HG03469 (cell line): ENCODE data around the gene ZNF569.
A peak's percentile ranks its signal among the peaks of the same experiment; 100 is the strongest.
"Not testable (repeated sequence)": the region's sequence is repeated elsewhere in the genome, so short reads cannot be mapped to it uniquely, and the experiment has no call there.

Experiments used
- ATAC-seq: cut with Tn5 transposase; IDR thresholded peaks from one replicate; pipeline ENCODE4 v1.9.1; 2021; ENCODE audit warnings: mild to moderate bottlenecking, moderate library complexity, moderate number of reproducible peaks; ENCODE audit not compliant: unreplicated experiment

Gene ZNF569

DNA sequence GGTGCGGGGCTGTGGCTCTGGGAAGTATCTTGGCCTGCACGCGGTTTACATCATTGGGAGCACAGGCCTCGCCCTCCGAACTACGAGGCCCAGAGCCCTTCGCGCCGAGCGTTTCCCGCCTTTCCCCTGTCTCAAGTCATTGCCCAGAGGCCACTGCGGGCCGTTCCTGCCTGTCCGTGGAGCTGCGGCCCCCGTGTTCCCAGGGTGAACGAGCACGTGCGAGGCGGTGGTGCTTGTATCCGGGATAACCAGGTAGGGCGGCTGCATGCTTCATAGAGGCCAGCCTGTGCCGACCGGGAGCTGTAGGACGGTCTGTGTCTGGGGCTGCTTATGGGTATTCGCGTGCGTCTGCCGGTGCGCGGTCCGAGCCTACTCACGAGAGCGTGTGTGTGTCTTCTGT is 63.8 kb downstream of the ZNF569 start:
- ATAC-seq: no peak

DNA sequence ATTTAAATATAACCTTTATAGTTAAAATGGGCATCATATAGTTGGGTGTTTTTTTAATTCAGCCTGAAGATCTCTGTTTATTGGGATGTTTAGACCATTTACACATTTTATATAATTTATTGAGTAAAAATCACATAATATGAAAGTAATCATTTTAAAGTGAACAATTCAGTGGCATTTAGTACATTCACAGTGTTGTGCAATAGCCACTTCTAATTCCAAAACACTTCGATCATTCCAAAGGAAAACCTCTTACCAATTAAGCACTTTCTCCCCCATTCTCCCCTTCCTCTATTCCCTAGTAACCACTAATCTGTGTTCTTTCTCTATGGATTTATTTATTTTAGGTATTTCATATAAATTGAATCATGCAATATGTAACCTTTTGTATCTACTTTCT is 66.2 kb downstream of the ZNF569 start:
- no peak for ATAC-seq

DNA sequence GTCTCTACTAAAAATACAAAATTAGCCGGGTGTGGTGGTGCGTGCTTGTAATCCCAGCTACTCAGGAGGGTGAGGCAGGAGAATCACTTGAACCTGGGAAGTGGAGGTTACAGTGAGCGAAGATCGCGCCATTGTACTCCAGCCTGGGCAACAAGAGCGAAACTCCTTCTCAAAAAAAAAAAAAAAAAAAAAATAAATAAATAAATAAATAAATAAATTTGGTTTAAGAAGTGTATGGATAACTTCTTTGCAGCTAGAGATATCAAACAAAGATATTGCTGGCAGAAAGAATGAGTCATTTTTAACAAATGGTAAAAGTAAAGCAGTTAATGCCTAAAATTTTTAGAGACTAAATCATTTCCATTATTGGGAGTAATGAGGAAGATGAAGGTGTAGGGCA is 75.8 kb downstream of the ZNF569 start:
- not testable (repeated sequence) for ATAC-seq

DNA sequence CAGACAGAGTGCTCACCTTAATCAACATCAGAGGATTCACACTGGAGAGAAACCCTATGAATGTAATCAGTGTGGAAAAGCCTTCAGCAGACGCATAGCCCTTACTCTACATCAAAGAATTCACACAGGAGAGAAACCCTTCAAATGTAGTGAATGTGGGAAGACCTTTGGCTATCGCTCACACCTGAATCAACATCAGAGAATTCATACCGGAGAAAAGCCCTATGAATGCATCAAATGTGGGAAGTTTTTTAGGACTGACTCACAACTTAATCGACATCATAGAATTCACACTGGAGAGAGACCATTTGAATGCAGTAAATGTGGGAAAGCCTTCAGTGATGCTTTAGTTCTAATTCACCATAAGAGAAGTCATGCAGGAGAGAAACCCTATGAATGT is 78.0 kb downstream of the ZNF569 start:
- no peak for ATAC-seq

DNA sequence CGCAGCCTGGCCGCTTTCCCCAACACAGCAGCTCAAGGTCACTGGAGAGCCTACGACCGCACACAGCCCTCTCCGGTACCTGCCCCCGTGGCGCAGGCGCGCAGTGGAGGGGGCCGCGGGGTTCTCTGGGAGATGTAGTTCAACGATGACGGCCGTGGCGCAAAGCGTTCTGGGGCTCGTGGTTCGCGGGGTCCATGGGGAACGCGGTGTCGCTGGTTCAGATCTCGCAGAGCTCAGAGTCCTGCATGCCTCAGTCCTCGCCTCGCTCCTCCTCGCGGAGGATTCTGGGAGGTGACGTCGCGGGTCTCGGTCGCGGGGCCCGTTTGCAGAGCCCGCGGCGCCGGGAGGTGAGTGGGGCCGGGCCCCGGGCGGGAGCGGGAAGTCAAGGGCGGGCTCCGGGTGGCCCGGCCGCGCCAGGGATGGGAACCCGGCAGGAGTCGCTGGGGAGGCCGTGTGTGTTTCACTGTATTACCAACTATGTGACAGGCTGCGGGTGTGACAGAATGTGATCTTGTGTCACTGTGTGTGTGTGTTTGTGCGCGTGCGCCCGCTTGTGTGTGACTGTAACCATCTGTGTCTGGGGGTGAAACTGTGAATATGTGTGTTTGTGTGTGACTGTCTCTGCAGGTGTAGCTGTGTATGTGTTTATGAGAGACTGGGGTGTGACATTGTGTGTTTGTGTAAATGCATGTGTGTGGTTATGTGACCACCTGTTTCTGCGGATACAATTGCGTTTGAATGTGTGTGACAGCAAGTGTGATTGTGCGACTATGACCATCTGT is 96.2 kb downstream of the ZNF569 start, which contains the start of gene ZNF527:
Gene ZNF527, plus strand, starts transcription at position 220 of the 782 bp plus-strand sequence. CDS start 3,100 bp downstream, outside the sequence.
- ATAC-seq: peak; percentile 77

DNA sequence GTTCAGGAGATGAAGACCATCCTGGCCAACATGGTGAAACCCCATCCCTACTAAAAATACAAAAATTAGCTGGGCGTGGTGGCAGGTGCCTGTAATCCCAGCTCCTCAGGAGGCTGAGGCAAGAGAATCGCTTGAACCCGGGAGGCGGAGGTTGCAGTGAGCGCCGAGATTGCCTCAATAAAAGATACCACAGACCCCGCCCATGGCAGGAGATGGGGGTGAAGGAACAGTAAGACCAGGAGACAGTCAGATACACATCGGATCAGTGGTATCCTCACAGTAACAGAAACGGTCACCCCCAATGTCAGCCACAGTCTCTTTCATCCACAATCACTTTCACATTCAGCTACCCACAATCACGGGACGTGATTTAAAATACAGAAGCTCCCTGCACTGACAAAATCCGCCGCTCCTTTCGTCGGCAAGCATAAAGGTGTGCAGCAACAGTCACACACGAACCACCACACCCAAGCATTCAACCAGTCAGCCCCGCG is 96.8 kb downstream of the ZNF569 start:
- ATAC-seq: not testable (repeated sequence)

DNA sequence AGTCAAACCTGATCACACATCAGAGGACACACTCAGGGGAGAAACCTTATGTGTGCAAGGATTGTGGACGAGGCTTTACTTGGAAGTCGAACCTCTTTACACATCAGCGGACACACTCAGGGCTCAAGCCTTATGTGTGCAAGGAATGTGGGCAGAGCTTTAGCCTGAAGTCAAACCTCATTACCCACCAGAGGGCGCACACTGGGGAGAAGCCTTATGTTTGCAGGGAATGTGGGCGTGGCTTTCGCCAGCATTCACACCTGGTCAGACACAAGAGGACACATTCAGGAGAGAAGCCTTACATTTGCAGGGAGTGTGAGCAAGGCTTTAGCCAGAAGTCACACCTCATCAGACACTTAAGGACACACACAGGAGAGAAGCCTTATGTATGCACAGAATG is 104.5 kb downstream of the ZNF569 start:
- no peak for ATAC-seq

DNA sequence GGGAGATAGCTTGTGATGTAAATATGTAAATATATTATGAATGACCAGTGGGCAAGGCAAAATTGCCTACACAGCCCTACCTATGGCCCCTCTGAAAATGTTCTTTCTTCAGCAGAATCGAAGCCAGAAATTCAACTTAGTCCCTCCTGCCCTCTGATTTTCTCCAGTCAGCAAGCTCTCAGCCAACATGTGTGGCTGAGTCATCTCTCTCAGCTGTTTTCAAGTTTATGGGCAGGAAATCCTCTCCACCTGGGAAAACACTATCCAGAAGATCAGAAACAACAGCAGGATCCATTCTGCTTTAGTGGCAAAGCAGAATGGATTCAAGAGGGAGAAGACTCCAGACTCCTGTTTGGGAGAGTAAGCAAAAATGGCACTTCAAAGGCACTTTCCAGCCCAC is 105.2 kb downstream of the ZNF569 start:
- ATAC-seq: no peak
